NCI-H2227 treated with DMSO at 0.1 percent for 48 hours (cell line): ENCODE measurements around the gene IL27RA.
"Not testable (repeated sequence)": the region's sequence is repeated elsewhere in the genome, so short reads cannot be mapped to it uniquely, and the experiment has no call there.

Experiments used
- DNase-seq: peaks from one replicate; lab custom pipeline; 2025; lab: John Stamatoyannopoulos, UW

The IL27RA gene

GRCh38 chr19:14030997-14031718, 404 bp upstream of the IL27RA start:
- DNase-seq, result no peak

- DNase-seq, result no peak
These were observed 2.4 kb downstream of the IL27RA start for GRCh38 chr19:14033946-14034345.

- DNase-seq, result not testable (repeated sequence)
These were observed 3.6 kb downstream of the IL27RA start for GRCh38 chr19:14035159-14035558.

GRCh38 chr19:14035706-14036105, 4.1 kb downstream of the IL27RA start:
- no peak for DNase-seq

- DNase-seq, result no peak
These were observed 7.6 kb downstream of the IL27RA start for GRCh38 chr19:14039181-14039580.

- peak; percentile 25 for DNase-seq
These were observed 11.4 kb downstream of the IL27RA start for GRCh38 chr19:14042659-14043608.

- DNase-seq, result not testable (repeated sequence)
These were observed 16.3 kb downstream of the IL27RA start for GRCh38 chr19:14047866-14048265.

GRCh38 chr19:14048443-14049153, 17.0 kb downstream of the IL27RA start:
- no peak for DNase-seq

- DNase-seq, result no peak
These were observed 18.9 kb downstream of the IL27RA start for GRCh38 chr19:14050512-14050911.

GRCh38 chr19:14050961-14051360, 19.4 kb downstream of the IL27RA start:
- DNase-seq, result not testable (repeated sequence)

- no peak for DNase-seq
These were observed 20.4 kb downstream of the IL27RA start for GRCh38 chr19:14051980-14052379.

GRCh38 chr19:14052470-14052869, 20.9 kb downstream of the IL27RA start:
- DNase-seq, result no peak

- DNase-seq, result no peak
These were observed 21.5 kb downstream of the IL27RA start for GRCh38 chr19:14053032-14053431.

- no peak for DNase-seq
These were observed 21.9 kb downstream of the IL27RA start for GRCh38 chr19:14053500-14053899.

GRCh38 chr19:14054099-14054498, 22.5 kb downstream of the IL27RA start:
- no peak for DNase-seq

GRCh38 chr19:14054721-14055120, 23.2 kb downstream of the IL27RA start:
- DNase-seq, result no peak

- DNase-seq, result no peak
These were observed 23.8 kb downstream of the IL27RA start for GRCh38 chr19:14055396-14055795.

- DNase-seq, result no peak
These were observed 24.6 kb downstream of the IL27RA start for GRCh38 chr19:14056069-14056666.

- no peak for DNase-seq
These were observed 25.3 kb downstream of the IL27RA start for GRCh38 chr19:14056741-14057356.

GRCh38 chr19:14058182-14059092, 26.9 kb downstream of the IL27RA start:
- DNase-seq, result no peak
